GM21447 (cell line): ENCODE results near the gene IGF1R.
"Not testable (repeated sequence)": the region's sequence is repeated elsewhere in the genome, so short reads cannot be mapped to it uniquely, and the experiment has no call there.

Source experiments
- ATAC-seq: cut with Tn5 transposase; IDR thresholded peaks from one replicate; pipeline ENCODE4 v1.9.1; 2021; ENCODE audit not compliant: unreplicated experiment

IGF1R gene

DNA sequence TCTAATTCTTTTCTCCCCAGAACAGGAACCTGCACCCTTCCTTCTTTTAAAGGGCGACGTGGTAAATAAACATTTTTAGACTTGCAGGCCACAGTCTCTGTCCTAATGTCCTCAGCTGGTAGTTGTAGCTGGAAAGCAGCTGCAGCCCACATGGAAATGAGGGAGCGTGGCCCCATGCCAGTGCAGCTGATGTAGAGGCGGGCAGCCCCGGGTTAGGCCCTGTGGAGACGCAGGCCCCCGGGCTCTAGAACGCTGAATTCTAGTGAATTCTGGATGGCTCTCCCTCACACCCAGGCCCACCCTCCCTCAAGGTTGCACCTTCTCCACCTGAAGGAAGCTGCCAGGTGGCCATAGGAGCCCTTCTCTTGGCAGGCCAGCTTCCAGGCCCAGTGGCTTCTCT lies 307.0 kb downstream of the IGF1R start:
- no peak for ATAC-seq

DNA sequence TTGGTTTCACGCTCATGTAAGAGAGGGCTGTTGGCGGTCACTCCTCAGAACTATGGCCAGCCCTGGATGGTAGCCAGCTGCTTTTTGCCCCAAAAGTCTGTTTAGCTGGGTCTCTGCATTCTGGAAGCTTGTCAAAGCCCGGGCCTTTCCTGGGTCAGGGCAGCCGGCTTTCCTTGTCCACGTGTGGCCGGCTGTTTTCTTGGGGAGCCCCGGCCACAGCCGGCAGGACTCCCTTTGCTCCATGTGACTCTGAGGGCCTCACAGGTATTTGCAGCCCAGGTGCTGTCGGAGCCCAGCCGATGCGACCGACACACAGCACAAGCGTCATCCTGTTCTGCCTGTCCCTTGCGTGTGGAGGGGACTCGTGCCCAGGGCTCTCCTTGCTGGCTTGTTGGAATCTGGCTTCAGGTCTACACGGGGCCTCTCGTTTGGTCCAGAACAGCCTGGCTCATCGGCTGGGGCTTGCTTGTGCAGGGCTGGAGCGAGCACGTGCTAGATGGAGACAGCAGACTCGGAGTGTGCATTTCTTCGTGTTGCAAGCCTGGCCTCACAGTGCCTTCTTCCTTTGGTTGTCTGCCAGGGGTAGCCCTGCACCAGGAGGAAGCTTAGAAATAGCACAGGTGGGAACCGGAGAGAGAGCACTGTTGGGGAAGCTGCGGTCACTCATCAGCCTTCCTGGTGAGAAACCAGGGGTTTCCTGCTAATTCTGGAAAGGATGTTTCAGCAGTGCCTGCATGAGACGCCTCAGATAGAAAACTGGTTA lies 307.8 kb downstream of the IGF1R start:
- ATAC-seq, result no peak

DNA sequence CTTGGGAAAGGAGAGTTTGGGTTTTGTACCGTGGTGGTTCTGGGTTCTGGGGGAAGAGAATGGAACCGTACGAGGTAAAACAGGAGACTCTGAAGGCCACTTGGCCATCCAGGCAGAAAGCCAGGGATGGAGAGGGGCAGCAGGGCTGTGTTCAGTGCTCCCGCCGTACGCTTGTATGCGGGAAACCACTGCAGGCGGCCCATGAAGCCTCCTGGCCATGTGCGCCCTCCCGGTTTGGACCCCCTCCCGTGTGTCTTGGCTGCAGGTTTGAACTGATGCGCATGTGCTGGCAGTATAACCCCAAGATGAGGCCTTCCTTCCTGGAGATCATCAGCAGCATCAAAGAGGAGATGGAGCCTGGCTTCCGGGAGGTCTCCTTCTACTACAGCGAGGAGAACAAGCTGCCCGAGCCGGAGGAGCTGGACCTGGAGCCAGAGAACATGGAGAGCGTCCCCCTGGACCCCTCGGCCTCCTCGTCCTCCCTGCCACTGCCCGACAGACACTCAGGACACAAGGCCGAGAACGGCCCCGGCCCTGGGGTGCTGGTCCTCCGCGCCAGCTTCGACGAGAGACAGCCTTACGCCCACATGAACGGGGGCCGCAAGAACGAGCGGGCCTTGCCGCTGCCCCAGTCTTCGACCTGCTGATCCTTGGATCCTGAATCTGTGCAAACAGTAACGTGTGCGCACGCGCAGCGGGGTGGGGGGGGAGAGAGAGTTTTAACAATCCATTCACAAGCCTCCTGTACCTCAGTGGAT lies 308.6 kb downstream of the IGF1R start:
- no peak for ATAC-seq

DNA sequence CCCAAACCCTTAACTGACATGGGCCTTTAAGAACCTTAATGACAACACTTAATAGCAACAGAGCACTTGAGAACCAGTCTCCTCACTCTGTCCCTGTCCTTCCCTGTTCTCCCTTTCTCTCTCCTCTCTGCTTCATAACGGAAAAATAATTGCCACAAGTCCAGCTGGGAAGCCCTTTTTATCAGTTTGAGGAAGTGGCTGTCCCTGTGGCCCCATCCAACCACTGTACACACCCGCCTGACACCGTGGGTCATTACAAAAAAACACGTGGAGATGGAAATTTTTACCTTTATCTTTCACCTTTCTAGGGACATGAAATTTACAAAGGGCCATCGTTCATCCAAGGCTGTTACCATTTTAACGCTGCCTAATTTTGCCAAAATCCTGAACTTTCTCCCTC lies 309.3 kb downstream of the IGF1R start:
- no peak for ATAC-seq

- ATAC-seq, result no peak
Measured at GRCh38 chr15:98958076-98958475, 309.7 kb downstream of the IGF1R start.

DNA sequence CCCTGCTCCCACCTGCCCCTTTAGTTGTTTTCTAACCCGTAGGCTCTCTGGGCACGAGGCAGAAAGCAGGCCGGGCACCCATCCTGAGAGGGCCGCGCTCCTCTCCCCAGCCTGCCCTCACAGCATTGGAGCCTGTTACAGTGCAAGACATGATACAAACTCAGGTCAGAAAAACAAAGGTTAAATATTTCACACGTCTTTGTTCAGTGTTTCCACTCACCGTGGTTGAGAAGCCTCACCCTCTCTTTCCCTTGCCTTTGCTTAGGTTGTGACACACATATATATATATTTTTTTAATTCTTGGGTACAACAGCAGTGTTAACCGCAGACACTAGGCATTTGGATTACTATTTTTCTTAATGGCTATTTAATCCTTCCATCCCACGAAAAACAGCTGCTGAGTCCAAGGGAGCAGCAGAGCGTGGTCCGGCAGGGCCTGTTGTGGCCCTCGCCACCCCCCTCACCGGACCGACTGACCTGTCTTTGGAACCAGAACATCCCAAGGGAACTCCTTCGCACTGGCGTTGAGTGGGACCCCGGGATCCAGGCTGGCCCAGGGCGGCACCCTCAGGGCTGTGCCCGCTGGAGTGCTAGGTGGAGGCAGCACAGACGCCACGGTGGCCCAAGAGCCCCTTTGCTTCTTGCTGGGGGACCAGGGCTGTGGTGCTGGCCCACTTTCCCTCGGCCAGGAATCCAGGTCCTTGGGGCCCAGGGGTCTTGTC lies 310.7 kb downstream of the IGF1R start:
- no peak for ATAC-seq

- ATAC-seq, result no peak
Measured at GRCh38 chr15:98959640-98960007, 311.3 kb downstream of the IGF1R start.

DNA sequence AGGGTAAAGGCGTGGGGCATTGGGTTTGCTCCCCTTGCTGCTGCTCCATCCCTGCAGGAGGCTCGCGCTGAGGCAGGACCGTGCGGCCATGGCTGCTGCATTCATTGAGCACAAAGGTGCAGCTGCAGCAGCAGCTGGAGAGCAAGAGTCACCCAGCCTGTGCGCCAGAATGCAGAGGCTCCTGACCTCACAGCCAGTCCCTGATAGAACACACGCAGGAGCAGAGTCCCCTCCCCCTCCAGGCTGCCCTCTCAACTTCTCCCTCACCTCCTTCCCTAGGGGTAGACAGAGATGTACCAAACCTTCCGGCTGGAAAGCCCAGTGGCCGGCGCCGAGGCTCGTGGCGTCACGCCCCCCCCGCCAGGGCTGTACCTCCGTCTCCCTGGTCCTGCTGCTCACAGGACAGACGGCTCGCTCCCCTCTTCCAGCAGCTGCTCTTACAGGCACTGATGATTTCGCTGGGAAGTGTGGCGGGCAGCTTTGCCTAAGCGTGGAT lies 312.3 kb downstream of the IGF1R start:
- ATAC-seq, result no peak

DNA sequence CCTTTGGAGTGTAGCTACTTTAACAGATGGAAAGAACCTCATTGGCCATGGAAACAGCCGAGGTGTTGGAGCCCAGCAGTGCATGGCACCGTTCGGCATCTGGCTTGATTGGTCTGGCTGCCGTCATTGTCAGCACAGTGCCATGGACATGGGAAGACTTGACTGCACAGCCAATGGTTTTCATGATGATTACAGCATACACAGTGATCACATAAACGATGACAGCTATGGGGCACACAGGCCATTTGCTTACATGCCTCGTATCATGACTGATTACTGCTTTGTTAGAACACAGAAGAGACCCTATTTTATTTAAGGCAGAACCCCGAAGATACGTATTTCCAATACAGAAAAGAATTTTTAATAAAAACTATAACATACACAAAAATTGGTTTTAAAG lies 315.1 kb downstream of the IGF1R start:
- no peak for ATAC-seq

DNA sequence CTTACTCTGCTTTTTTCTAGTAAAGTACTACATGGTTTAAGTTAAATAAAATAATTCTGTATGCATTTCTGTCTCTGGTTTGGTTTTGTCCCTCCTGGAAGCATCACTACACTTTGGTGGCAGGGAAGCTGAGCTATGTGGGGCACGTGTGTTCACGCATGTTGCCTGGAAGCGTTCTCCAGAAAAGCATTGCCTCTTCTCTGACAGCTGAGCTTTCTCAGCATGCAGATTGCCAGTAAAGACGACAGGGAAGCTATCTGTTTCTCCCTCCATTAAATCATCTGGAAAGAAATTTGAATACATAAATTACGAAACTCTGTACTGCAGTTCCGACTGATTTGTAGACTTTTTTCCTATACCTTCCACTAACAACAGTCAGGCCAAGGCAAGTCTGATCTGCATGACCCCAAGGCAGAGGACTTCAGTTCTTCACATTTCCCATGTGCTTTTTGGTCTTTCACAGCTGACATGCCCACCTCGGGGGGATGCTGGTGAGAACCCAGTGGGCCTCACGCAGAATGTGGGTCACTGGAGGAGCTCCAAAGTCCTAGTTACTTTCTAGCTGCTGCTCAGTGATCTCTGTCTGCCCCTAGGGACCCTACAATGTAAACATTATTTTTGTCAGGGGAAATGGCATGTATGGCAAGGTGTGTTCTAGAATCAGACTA lies 316.3 kb downstream of the IGF1R start:
- ATAC-seq, result no peak

DNA sequence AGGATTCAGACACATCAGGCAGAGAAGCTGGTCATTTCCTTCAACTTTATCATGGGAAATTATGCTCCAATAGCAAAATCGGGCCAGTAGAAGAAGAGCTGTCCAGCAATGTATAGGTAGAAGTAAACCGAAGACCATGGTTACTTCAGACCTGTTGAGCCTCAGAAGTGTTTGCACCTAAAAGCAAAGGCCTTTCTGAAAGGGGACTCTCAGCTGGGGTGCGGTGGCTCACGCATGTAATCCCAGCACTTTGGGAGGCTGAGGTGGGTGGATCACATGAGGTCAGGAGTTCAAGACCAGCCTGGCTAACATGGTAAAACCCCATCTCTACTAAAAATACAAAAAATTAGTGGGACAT lies 316.8 kb downstream of the IGF1R start:
- ATAC-seq, result not testable (repeated sequence)

- ATAC-seq, result no peak
Measured at GRCh38 chr15:98965597-98965996, 317.3 kb downstream of the IGF1R start.

DNA sequence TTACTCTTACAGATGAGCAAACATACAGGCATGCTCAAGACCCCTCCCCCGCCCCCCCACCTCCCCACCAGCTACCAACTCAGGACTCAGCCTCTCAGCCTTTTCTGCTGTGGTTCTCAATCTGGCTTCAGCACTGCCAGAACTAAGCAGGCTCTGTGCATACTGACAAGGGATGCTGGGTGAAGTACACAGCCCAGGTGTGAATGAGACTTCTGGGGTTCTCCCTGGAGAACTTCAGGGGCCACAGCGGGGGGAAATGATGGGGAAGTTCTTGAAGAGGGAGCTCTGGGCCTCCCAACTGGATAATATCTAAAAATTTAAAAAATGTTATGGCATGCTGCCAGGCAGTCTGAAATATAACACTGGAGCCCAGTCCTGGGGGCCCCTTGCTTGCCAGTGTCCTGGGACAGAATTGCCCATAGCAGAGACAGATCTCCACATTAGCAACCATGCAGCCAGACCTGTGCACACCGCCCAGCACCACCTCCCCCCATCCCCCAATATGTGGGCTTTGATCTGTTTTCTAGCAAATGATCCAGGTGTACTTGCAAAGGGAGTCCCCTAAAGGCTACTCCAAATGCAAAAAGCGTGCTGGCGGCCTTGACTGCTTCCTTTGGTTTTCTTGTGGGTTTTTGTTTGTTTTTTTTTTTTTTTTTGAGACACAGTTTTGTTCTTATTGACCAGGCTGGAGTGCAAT lies 317.9 kb downstream of the IGF1R start:
- no peak for ATAC-seq

DNA sequence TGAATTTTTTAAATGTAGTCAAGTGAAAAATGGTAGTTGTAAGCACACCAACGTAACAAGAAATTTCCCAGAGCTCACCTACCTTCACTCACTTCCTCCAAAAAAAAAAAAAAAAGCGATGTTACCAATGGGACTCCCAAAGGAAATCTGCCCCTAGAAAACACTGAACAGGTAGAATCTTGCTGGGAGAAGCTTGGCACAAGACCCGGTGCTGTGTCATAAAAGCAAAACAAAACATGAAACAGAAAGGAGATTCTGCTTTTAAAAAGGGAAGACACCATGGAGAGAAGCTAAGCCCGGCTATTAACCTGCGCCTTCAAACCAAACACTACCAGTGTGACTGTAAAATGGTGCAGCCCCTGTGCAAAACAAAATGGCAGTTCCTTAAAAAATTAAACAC lies 318.8 kb downstream of the IGF1R start:
- no peak for ATAC-seq

- no peak for ATAC-seq
Measured at GRCh38 chr15:98967916-98968315, 319.6 kb downstream of the IGF1R start.

GRCh38 chr15:98968576-98968975 lies 320.2 kb downstream of the IGF1R start:
- ATAC-seq, result no peak

GRCh38 chr15:98969126-98969735 lies 320.9 kb downstream of the IGF1R start:
- ATAC-seq, result no peak

DNA sequence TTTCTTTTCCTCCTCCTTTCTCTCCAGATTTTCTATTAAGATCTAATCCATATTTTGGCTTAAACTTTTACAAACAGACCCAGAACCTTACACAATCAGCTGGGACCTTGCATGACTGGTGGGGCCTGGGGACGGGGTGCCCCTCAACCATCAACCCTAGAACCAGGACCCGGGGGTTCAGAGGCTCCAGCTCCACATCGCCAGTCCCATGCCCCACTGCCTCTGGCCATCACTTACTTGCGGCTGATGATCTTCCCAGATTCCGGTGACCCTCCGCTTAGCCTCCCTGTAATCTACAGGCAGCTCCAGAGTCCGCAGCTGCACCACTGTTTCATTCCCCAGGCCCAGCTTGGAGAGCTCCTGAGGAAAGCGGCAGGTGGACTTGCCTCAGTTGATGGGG lies 322.5 kb downstream of the IGF1R start:
- no peak for ATAC-seq

DNA sequence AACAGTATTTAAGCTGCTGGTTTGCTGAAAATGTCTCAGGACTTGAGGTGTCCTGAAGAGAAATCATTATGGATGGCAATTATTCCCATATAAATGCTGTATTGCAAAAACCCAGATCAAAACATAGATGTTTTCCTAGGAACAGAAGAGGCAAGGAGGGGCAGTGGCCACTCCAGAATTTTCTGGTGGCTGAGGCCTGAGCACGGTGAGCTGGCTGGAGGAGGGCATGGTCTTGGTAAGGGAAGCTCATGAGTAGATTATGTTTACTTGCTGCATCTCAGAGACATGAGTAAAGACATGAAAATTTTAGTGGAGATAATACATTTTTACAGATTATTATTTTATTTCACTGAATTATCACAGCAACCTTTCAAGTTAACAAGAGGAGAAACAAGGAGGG lies 328.2 kb downstream of the IGF1R start:
- no peak for ATAC-seq

- no peak for ATAC-seq
Measured at GRCh38 chr15:98977441-98977840, 329.1 kb downstream of the IGF1R start.
